HUES64 (cell line): ENCODE data around the gene ENGASE.
"Not testable (repeated sequence)": the region's sequence is repeated elsewhere in the genome, so short reads cannot be mapped to it uniquely, and the experiment has no call there.

Experiments
- H3K27ac ChIP-seq: 2 replicates; pipeline ENCODE4 v1.7.0; 2013; ENCODE audit warnings: low read depth, low read length, inconsistent platforms
- H3K27me3 ChIP-seq: 2 replicates; pipeline ENCODE4 v1.6.1; 2013; ENCODE audit warnings: mild to moderate bottlenecking, low read length; ENCODE audit not compliant: insufficient read depth
- H3K36me3 ChIP-seq: 2 replicates; pipeline ENCODE4 v1.6.1; 2013; ENCODE audit warnings: mild to moderate bottlenecking, low read length; ENCODE audit not compliant: insufficient read depth
- H3K4me1 ChIP-seq: 2 replicates; pipeline ENCODE4 v1.6.1; 2013; ENCODE audit warnings: mild to moderate bottlenecking, low read length, moderate library complexity; ENCODE audit not compliant: insufficient read depth
- H3K4me3 ChIP-seq: 2 replicates; pipeline ENCODE4 v1.5.1; 2013; ENCODE audit warnings: mild to moderate bottlenecking, low read length, moderate library complexity
- H3K9ac ChIP-seq: 2 replicates; pipeline ENCODE4 v1.6.1; 2013; ENCODE audit warnings: mild to moderate bottlenecking, low read depth, low read length
- H3K9me3 ChIP-seq: 2 replicates; pipeline ENCODE4 v1.6.1; 2013; ENCODE audit warnings: low read depth, low read length; ENCODE audit not compliant: insufficient read depth
- WGBS: fragments of 150-250, 120-280 bp; methylation state at CpG from one replicate; pipeline ENCODE4 v1.1.7; 2013; ENCODE audit warnings: missing lambda C conversion rate; 5-methylcytosine and 5-hydroxymethylcytosine counted together

ENGASE gene

DNA sequence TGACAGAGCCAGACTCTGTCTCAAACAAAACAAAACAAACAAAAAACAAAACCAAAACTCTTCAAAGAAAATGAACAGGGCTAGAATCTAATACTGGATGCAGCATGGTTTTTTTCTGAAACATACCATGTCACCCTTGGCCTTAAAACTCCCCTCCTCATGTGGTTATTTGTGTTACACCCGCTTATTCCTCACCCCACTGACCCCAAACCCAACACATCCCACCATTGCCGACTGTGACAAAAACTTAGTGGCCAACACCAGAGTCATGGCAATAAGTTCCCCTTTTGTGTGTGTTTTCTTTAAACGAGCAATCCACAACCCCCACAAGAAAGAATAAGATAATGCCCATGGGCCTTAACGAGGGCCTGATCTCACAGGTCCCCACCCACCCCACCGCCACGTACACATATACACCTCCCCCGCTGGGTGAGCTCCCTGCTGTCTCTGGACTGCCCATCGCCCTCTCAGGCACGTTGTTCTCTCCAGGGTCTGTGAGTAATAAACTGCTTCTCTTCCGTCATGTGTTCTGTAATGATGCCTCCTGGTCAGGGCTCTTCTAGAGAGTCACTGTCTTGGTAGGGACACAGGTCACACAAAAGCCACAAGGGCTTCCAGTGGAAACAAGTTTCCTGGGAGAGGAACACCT, 16.8 kb upstream of the ENGASE start:
- Histone ChIP-seq H3K4me3 (no peak overlapping the region), H3K27ac (no peak overlapping the region), H3K9ac (no peak overlapping the region), H3K27me3 (no peaks in the 10 kb centered on the region), H3K36me3 (no peaks in the 10 kb centered on the region), H3K4me1 (no peaks in the 10 kb centered on the region), H3K9me3 (peaks cover 11% of the 10 kb centered on the region)
- WGBS = 87% methylated on average over 10 of the region's 10 CpGs

GRCh38 chr17:79062691-79063090, 11.9 kb upstream of the ENGASE start:
- H3K9ac ChIP-seq = no peak overlapping the region
- WGBS = 80% methylated on average over 7 of the region's 7 CpGs
- no peak overlapping the region for H3K4me3 ChIP-seq
- H3K9me3 ChIP-seq = no peaks in the 10 kb centered on the region
- no peaks in the 10 kb centered on the region for H3K27me3 ChIP-seq
- no peaks in the 10 kb centered on the region for H3K36me3 ChIP-seq
- no peak overlapping the region for H3K27ac ChIP-seq
- H3K4me1 ChIP-seq = no peaks in the 10 kb centered on the region

DNA sequence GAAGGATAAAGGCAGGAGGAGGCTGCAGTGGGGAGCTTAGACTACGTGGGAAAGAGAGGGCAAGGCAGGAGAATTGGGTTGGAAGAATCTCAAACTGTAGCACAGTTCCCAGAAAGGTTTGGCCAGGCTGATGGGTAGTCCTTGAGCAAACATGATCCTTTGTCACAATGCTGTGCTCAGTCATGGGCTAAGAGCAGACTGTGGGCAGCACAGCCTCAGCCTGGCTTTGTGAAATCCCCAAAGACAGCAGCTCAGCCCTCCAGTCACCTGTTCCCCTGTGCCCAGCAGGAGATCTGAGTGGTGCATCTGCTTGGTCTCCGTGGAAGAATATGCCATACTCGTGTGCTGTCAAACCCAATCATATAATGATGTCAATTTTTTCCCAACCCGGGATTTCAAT, 10.6 kb upstream of the ENGASE start:
- no peak overlapping the region for H3K9ac ChIP-seq
- H3K4me1 ChIP-seq = no peaks in the 10 kb centered on the region
- H3K36me3 ChIP-seq = no peaks in the 10 kb centered on the region
- WGBS = 81% methylated on average over 4 of the region's 4 CpGs
- H3K9me3 ChIP-seq = no peaks in the 10 kb centered on the region
- no peaks in the 10 kb centered on the region for H3K27me3 ChIP-seq
- H3K4me3 ChIP-seq = no peak overlapping the region
- no peak overlapping the region for H3K27ac ChIP-seq

- WGBS = 66% methylated on average over 8 of the region's 10 CpGs
Measured at GRCh38 chr17:79065105-79065670, 9.4 kb upstream of the ENGASE start.

GRCh38 chr17:79066963-79067362, 7.7 kb upstream of the ENGASE start:
- peaks cover 2% of the 10 kb centered on the region; the same call in 1 of the 2 replicates for H3K27me3 ChIP-seq
- WGBS = 93% methylated on average over 6 of the region's 6 CpGs
- no peak overlapping the region for H3K9ac ChIP-seq
- no peak overlapping the region for H3K4me3 ChIP-seq
- H3K9me3 ChIP-seq = no peaks in the 10 kb centered on the region
- no peaks in the 10 kb centered on the region for H3K4me1 ChIP-seq
- H3K36me3 ChIP-seq = no peaks in the 10 kb centered on the region
- H3K27ac ChIP-seq = no peak overlapping the region

More at GRCh38 chr17:79065105-79065670, 9.4 kb upstream of the ENGASE start:
- Histone ChIP-seq H3K4me3 (no peak overlapping the region), H3K27me3 (no peaks in the 10 kb centered on the region; the same call in 1 of the 2 replicates), H3K9me3 (no peaks in the 10 kb centered on the region), H3K36me3 (no peaks in the 10 kb centered on the region), H3K9ac (no peak overlapping the region), H3K4me1 (no peaks in the 10 kb centered on the region), H3K27ac (no peak overlapping the region)

GRCh38 chr17:79070266-79070880, 4.3 kb upstream of the ENGASE start:
- 95% methylated on average over 9 of the region's 9 CpGs for WGBS
- Histone ChIP-seq H3K27ac (no peak overlapping the region), H3K27me3 (peaks cover 2% of the 10 kb centered on the region), H3K4me1 (no peaks in the 10 kb centered on the region), H3K9me3 (no peaks in the 10 kb centered on the region), H3K36me3 (no peaks in the 10 kb centered on the region), H3K9ac (no peak overlapping the region), H3K4me3 (no peak overlapping the region)

- Histone ChIP-seq H3K9ac (no peak overlapping the region), H3K9me3 (no peaks in the 10 kb centered on the region)
- whole genome bisulfite sequencing = 90% methylated on average over 6 of the region's 6 CpGs
Measured at GRCh38 chr17:79071161-79071740, 3.4 kb upstream of the ENGASE start.

GRCh38 chr17:79072544-79072943, 2.1 kb upstream of the ENGASE start:
- Histone ChIP-seq H3K9ac (no peak overlapping the region), H3K27ac (no peak overlapping the region), H3K4me1 (no peaks in the 10 kb centered on the region), H3K9me3 (no peaks in the 10 kb centered on the region), H3K36me3 (no peaks in the 10 kb centered on the region), H3K4me3 (no peak overlapping the region), H3K27me3 (peaks cover 10% of the 10 kb centered on the region)
- 92% methylated on average over 10 of the region's 10 CpGs for WGBS

More at GRCh38 chr17:79071161-79071740, 3.4 kb upstream of the ENGASE start:
- Histone ChIP-seq H3K27ac (no peak overlapping the region), H3K36me3 (no peaks in the 10 kb centered on the region), H3K4me1 (no peaks in the 10 kb centered on the region), H3K4me3 (no peak overlapping the region), H3K27me3 (peaks cover 10% of the 10 kb centered on the region)

GRCh38 chr17:79073016-79073705, 1.5 kb upstream of the ENGASE start:
- Histone ChIP-seq H3K36me3 (no peaks in the 10 kb centered on the region), H3K27ac (no peak overlapping the region), H3K9ac (no peak overlapping the region), H3K4me1 (no peaks in the 10 kb centered on the region), H3K4me3 (no peak overlapping the region), H3K27me3 (peaks cover 10% of the 10 kb centered on the region), H3K9me3 (no peaks in the 10 kb centered on the region)
- 92% methylated on average over 8 of the region's 8 CpGs for WGBS

GRCh38 chr17:79073706-79074088, 927 bp upstream of the ENGASE start:
- Histone ChIP-seq H3K36me3 (peaks cover 4% of the 10 kb centered on the region; the same call in 1 of the 2 replicates), H3K27ac (no peak overlapping the region), H3K9me3 (no peaks in the 10 kb centered on the region), H3K4me1 (no peaks in the 10 kb centered on the region), H3K4me3 (no peak overlapping the region), H3K9ac (no peak overlapping the region), H3K27me3 (peaks cover 10% of the 10 kb centered on the region)
- WGBS = 93% methylated on average over 6 of the region's 6 CpGs

GRCh38 chr17:79074121-79074648, 439 bp upstream of the ENGASE start:
- not testable (repeated sequence) for H3K36me3 ChIP-seq, H3K9ac ChIP-seq, H3K9me3 ChIP-seq, H3K27me3 ChIP-seq, H3K4me1 ChIP-seq, H3K27ac ChIP-seq
- H3K4me3 ChIP-seq = peak overlapping the region; percentile 33
- 78% methylated on average over 22 of the region's 22 CpGs for WGBS
